Natural killer cell (primary cell): ENCODE measurements around the gene TRAPPC6A. TPM values are rescaled to one million over a fixed set of nuclear protein-coding genes. Genes with fewer than 3 reads are reported as not detected.

Experiments
- ATAC-seq, 3 donors: fragments of 150-1000 bp in 2 of 3; fragments of 200-7000 bp in 1 of 3; cut with Tn5 transposase; 1 replicate in 1 of 3; 2 replicates in 2 of 3; pipeline ENCODE4 v1.10.0; 2021; ENCODE audit warnings: mild to moderate bottlenecking in 2 of 3, moderate library complexity in 2 of 3
- DNase-seq, 2 donors: peaks; one replicate each; pipeline versions ENCODE4 v3.0.0 to v3.0.0-alpha.2; 2013 to 2021; ENCODE audit warnings: mixed read lengths in 1 of 2
- H3K27ac ChIP-seq: one replicate; pipeline ENCODE4 v1.5.1; 2013; ENCODE audit warnings: mild to moderate bottlenecking, low read length
- H3K27me3 ChIP-seq: one replicate; pipeline ENCODE4 v1.6.1; 2013; ENCODE audit warnings: low read length; ENCODE audit not compliant: control insufficient read depth, insufficient read depth
- H3K36me3 ChIP-seq: one replicate; pipeline ENCODE4 v1.6.1; 2013; ENCODE audit warnings: low read length; ENCODE audit not compliant: control insufficient read depth, insufficient read depth
- H3K4me1 ChIP-seq: one replicate; pipeline ENCODE4 v1.6.1; 2013; ENCODE audit warnings: low read length; ENCODE audit not compliant: control insufficient read depth, insufficient read depth
- H3K4me3 ChIP-seq: one replicate; pipeline ENCODE4 v1.5.1; 2013; ENCODE audit warnings: low read length
- H3K9me3 ChIP-seq: one replicate; pipeline ENCODE4 v1.6.1; 2013; ENCODE audit warnings: low read length; ENCODE audit not compliant: control insufficient read depth, insufficient read depth
- H3K27ac Mint-ChIP-seq, 2 donors: one replicate each; pipeline ENCODE4 v1.8.0; 2022; ENCODE audit warnings: mild to moderate bottlenecking in 2 of 2, mixed read lengths in 2 of 2, moderate library complexity in 1 of 2
- H3K27me3 Mint-ChIP-seq, 2 donors: one replicate each; pipeline ENCODE4 v1.8.0; 2022; ENCODE audit warnings: low read depth in 2 of 2, mixed read lengths in 2 of 2
- H3K36me3 Mint-ChIP-seq: one replicate; pipeline ENCODE4 v1.8.0; 2022; ENCODE audit warnings: mixed read lengths
- H3K4me1 Mint-ChIP-seq, 2 donors: one replicate each; pipeline ENCODE4 v1.8.0; 2022; ENCODE audit warnings: mixed read lengths in 2 of 2
- H3K4me3 Mint-ChIP-seq: one replicate; pipeline ENCODE4 v1.8.0; 2022; ENCODE audit warnings: mild to moderate bottlenecking, moderate library complexity, mixed read lengths
- H3K9me3 Mint-ChIP-seq, 2 donors: one replicate each; pipeline ENCODE4 v1.8.0; 2022; ENCODE audit warnings: mixed read lengths in 2 of 2
- WGBS: methylation state at CpG from one replicate; pipeline ENCODE4 v1.1.7; 2013; ENCODE audit warnings: missing lambda C conversion rate; ENCODE audit not compliant: insufficient coverage; 5-methylcytosine and 5-hydroxymethylcytosine counted together
- intact Hi-C: fragments of 100-400 bp; cut with micrococcal nuclease; formaldehyde crosslinking; loops from one replicate; pipeline ENCODE4 v1.14.2; 2022
- total RNA-seq, 4 donors: library from RNA; stranded (reverse); fragments of 120-200 nt in 1 of 4; gene quantifications; one replicate each; pipeline versions ENCODE4 v1.2.3 to v1.2.4, GENCODE V29; 2013 to 2022
- TF ChIP-seq, protein P1 (sequence below): fragments of 200-600 bp; IDR thresholded peaks from one replicate; pipeline ENCODE4 v1.8.0; 2022; ENCODE audit warnings: antibody characterized with exemption

Gene TRAPPC6A
- total RNA-seq, 3 donors from 2014 or later (not counting 1 experiment from before 2014, with no cell fraction given) = 38.0 to 47.0 (median 45.2) TPM

DNA sequence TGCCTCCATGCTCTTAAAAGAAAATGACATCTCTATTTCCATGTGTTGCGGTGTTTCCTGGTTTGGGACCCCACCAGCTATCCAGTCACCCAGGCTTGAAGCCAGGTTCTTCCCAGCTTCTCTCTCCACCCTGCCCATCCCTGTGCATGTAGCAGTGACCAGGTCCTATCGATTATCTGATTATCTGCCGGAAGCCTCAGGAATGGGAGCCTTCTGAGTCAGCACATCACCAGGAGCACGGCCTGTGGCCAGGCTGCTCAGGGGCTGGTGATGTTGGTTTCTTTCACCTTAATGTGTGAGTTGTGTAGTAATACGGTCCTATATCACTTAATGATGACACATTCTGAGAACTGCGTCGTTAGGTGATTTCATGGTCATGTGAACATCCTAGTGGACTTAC is 51.4 kb downstream of the TRAPPC6A start:
- no peak overlapping the region for H3K4me3 Mint-ChIP-seq
- intact Hi-C loops = no loop called here
- ATAC-seq = no peak

DNA sequence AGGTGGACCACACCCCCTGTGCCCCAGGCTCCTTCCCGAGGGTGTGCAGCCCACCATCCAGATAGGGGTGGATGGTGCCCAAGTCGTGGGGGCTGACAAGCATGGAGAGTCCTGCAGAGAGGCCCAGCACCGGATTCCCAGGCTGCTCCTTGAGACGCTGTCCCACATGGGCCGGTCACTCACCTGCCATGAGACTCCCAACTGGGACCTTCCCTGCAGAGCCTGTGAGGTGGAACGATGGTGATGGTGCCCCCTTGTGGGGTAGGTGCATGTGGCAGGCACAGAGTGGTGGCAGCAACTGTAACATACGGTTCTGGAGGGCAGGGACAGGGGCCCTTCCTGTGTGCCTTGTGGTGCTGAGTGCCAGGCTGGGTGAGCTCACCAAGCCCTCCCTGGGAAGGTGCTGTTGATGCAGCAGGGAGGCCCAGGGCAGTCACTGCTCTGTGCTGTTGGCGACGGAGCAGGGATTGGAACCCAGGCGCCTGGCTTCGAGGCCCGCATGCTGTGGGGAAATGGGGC is 52.0 kb downstream of the TRAPPC6A start:
- peak; percentile 80 to 94 (median 91) for ATAC-seq
- peaks cover 21% of the 10 kb centered on the region for H3K4me1 ChIP-seq
- 57% methylated on average over 12 of the region's 12 CpGs for WGBS
- peaks cover 21 to 39% of the 10 kb centered on the region in 2 donors for H3K4me1 Mint-ChIP-seq
- H3K27ac Mint-ChIP-seq = no peak overlapping the region
- intact Hi-C loops = no loop called here
- no peak overlapping the region for H3K4me3 Mint-ChIP-seq
- no peaks in the 10 kb centered on the region for H3K9me3 ChIP-seq
- DNase-seq = peak; percentile 58 to 81
- H3K27me3 Mint-ChIP-seq = no peaks in the 10 kb centered on the region
- no peaks in the 10 kb centered on the region for H3K27me3 ChIP-seq
- TF ChIP-seq, protein P1, sequence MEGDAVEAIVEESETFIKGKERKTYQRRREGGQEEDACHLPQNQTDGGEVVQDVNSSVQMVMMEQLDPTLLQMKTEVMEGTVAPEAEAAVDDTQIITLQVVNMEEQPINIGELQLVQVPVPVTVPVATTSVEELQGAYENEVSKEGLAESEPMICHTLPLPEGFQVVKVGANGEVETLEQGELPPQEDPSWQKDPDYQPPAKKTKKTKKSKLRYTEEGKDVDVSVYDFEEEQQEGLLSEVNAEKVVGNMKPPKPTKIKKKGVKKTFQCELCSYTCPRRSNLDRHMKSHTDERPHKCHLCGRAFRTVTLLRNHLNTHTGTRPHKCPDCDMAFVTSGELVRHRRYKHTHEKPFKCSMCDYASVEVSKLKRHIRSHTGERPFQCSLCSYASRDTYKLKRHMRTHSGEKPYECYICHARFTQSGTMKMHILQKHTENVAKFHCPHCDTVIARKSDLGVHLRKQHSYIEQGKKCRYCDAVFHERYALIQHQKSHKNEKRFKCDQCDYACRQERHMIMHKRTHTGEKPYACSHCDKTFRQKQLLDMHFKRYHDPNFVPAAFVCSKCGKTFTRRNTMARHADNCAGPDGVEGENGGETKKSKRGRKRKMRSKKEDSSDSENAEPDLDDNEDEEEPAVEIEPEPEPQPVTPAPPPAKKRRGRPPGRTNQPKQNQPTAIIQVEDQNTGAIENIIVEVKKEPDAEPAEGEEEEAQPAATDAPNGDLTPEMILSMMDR = peak; percentile 77
- no peak overlapping the region for H3K4me3 ChIP-seq
- no peaks in the 10 kb centered on the region for H3K9me3 Mint-ChIP-seq
- H3K36me3 ChIP-seq = no peaks in the 10 kb centered on the region
- no peak overlapping the region for H3K27ac ChIP-seq
- no peaks in the 10 kb centered on the region for H3K36me3 Mint-ChIP-seq

More for the DNA sequence above, 51.4 kb downstream of the TRAPPC6A start:
- no peaks in the 10 kb centered on the region for H3K27me3 ChIP-seq
- H3K4me1 ChIP-seq = peaks cover 15% of the 10 kb centered on the region
- H3K36me3 ChIP-seq = no peaks in the 10 kb centered on the region
- no peaks in the 10 kb centered on the region for H3K9me3 Mint-ChIP-seq
- peaks cover 14 to 32% of the 10 kb centered on the region in 2 donors for H3K4me1 Mint-ChIP-seq
- H3K27ac Mint-ChIP-seq = no peak overlapping the region
- no peaks in the 10 kb centered on the region for H3K27me3 Mint-ChIP-seq
- TF ChIP-seq, protein P1 = no peak
- H3K36me3 Mint-ChIP-seq = no peaks in the 10 kb centered on the region
- DNase-seq = no peak
- H3K27ac ChIP-seq = no peak overlapping the region
- WGBS = 92% methylated on average over 7 of the region's 7 CpGs
- no peaks in the 10 kb centered on the region for H3K9me3 ChIP-seq
- no peak overlapping the region for H3K4me3 ChIP-seq

DNA sequence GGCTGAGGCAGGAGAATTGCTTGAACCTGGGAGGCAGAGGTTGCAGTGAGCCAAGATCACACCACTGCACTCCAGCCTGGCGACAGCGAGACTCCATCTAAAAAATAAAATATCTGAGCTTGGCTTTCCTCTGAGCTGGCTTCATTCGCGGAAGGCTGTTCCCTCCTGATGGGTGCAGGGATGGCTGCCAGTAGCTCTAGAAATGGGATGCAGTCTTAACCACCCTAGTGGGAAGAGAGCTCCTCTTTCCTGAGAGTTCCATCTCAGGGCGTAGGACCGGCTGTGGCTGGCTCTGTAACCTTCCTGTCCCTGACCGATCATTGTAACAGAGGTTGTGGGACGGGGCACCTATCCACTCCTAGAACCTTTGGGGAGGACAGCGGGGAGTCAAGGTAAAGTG is 52.7 kb downstream of the TRAPPC6A start:
- intact Hi-C loops = no loop called here
- Histone ChIP-seq H3K4me1 (peaks cover 23% of the 10 kb centered on the region), H3K27me3 (no peaks in the 10 kb centered on the region), H3K4me3 (no peak overlapping the region), H3K9me3 (no peaks in the 10 kb centered on the region), H3K36me3 (no peaks in the 10 kb centered on the region), H3K27ac (no peak overlapping the region)
- Mint-ChIP-seq H3K36me3 (no peaks in the 10 kb centered on the region), H3K9me3 (no peaks in the 10 kb centered on the region), H3K27ac (no peak overlapping the region), H3K27me3 (no peaks in the 10 kb centered on the region), H3K4me1 (peaks cover 25 to 42% of the 10 kb centered on the region in 2 donors), H3K4me3 (no peak overlapping the region)
- TF ChIP-seq, protein P1 = no peak
- no peak for ATAC-seq
- DNase-seq = no peak
- WGBS = 96% methylated on average over 9 of the region's 9 CpGs

DNA sequence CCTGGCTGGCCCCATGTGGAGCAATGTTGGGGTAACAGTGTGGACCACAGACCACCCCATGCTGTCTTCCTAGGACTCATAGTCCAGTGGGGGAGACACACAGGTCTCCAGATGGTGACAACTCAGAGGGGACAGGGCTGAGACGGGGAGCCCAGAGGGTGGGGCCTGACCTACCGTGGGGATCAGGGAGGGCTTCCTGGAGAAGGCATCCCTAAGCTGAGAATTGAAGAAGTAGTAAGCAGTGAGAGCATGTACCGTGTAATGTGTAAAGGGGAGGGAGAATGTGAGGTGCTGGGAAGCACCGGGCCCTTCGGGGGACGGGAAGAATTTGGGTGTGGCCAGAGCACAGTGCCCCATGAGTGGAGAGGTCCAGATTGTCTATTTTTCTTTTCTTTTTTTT is 54.0 kb downstream of the TRAPPC6A start:
- Histone ChIP-seq H3K27ac (no peak overlapping the region), H3K9me3 (no peaks in the 10 kb centered on the region), H3K4me1 (peaks cover 30% of the 10 kb centered on the region), H3K4me3 (no peak overlapping the region), H3K27me3 (no peaks in the 10 kb centered on the region), H3K36me3 (no peaks in the 10 kb centered on the region)
- no peak for DNase-seq
- Mint-ChIP-seq H3K4me1 (peaks cover 26 to 43% of the 10 kb centered on the region in 2 donors), H3K27ac (no peak overlapping the region), H3K4me3 (no peak overlapping the region), H3K27me3 (no peaks in the 10 kb centered on the region), H3K36me3 (no peaks in the 10 kb centered on the region), H3K9me3 (no peaks in the 10 kb centered on the region)
- ATAC-seq = no peak
- intact Hi-C loops = no loop called here
- TF ChIP-seq, protein P1 = no peak
- WGBS = 91% methylated on average over 6 of the region's 6 CpGs
